HepG2 (cell line): ENCODE measurements around the gene AUTS2. TPM values are rescaled to one million over a fixed set of nuclear protein-coding genes. Genes with fewer than 3 reads are reported as not detected.

Experiments used
- ATAC-seq: fragments of 200-7000 bp; cut with Tn5 transposase; 3 replicates; pipeline ENCODE4 v1.9.1; 2020; ENCODE audit warnings: mild to moderate bottlenecking, moderate library complexity
- BruUV-seq: library from RNA; stranded (reverse); fragments of 400-500 nt; replicated peaks from 2 replicates; lab custom pipeline; 2021; lab: Mats Ljungman, UMichigan
- CTCF ChIA-PET: fragments of 300-600 bp; formaldehyde crosslinking; extraction: SDS; loops from one replicate; lab custom pipeline; 2021; ENCODE audit warnings: low total read pairs, inconsistent platforms, low intra/inter-chr PET ratio; lab: Yijun Ruan, JAX
- POLR2A ChIA-PET: fragments of 350-600 bp; sonication (Branson Sonifier 250); formaldehyde crosslinking; loops from one replicate; lab custom pipeline; 2020; ENCODE audit warnings: antibody characterized with exemption, inconsistent platforms; lab: Yijun Ruan, JAX
- DNase-seq: peaks from one replicate; pipeline ENCODE4 v3.0.0-alpha.2; 2015; ENCODE audit warnings: low spot score
- FAIRE-seq: peaks from 3 replicates; lab custom pipeline; 2011; peaks lifted over from hg19 to GRCh38; lab: Jason Lieb, UNC
- H2AFZ ChIP-seq: one replicate; pipeline ENCODE4 v1.6.1; 2011; ENCODE audit warnings: low read length, inconsistent platforms
- H3K27ac ChIP-seq: fragments of 300-600 bp; 3 replicates; pipeline ENCODE4 v1.8.0; 2011; ENCODE audit warnings: mixed run types, mild to moderate bottlenecking, mixed read lengths, low read length, inconsistent platforms; ENCODE audit not compliant: insufficient read depth; ENCODE audit errors: extremely low read length
- H3K27me3 ChIP-seq, 2 experiments: fragments of 200-600 bp in 1 of 2; 2 replicates in 1 of 2; 3 replicates in 1 of 2; pipeline versions ENCODE4 v1.6.0 to v1.8.0; 2011; ENCODE audit warnings: low read length in 2 of 2, mild to moderate bottlenecking in 2 of 2, moderate library complexity in 2 of 2, inconsistent platforms in 1 of 2; ENCODE audit not compliant: insufficient read depth in 2 of 2, control insufficient read depth in 1 of 2
- H3K36me3 ChIP-seq, 2 experiments: fragments of 200-600 bp in 1 of 2; replicated peaks in 1 of 2; 2 replicates in 1 of 2; 3 replicates in 1 of 2; pipeline versions ENCODE4 v1.5.1 to v1.8.0; 2011; ENCODE audit warnings: low read length in 2 of 2, inconsistent platforms in 1 of 2; ENCODE audit not compliant: insufficient read depth in 2 of 2, control insufficient read depth in 1 of 2
- H3K4me1 ChIP-seq: 2 replicates; pipeline ENCODE4 v1.5.1; 2012; ENCODE audit warnings: low read length, inconsistent platforms; ENCODE audit not compliant: insufficient read depth
- H3K4me2 ChIP-seq: 2 replicates; pipeline ENCODE4 v1.6.0; 2011; ENCODE audit warnings: low read depth, low read length, inconsistent platforms
- H3K4me3 ChIP-seq, 3 experiments: fragments of 200-600 bp in 1 of 3; sonication (generic), shearing (Covaris generic) in 1 of 3; replicated peaks in 1 of 3; 2 replicates each; pipeline ENCODE4 v1.5.1; 2011 to 2016; ENCODE audit warnings: low read length in 3 of 3, inconsistent platforms in 2 of 3, low read depth in 2 of 3, mild to moderate bottlenecking in 2 of 3, control low read depth in 1 of 3, mixed read lengths in 1 of 3; ENCODE audit not compliant: insufficient read depth in 1 of 3
- H3K79me2 ChIP-seq: one replicate; pipeline ENCODE4 v1.6.1; 2011; ENCODE audit warnings: low read length, inconsistent platforms; ENCODE audit not compliant: insufficient read depth
- H3K9ac ChIP-seq: 2 replicates; pipeline ENCODE4 v1.6.0; 2011; ENCODE audit warnings: mild to moderate bottlenecking, low read depth, low read length, inconsistent platforms; ENCODE audit not compliant: insufficient read depth
- H3K9me3 ChIP-seq: 2 replicates; pipeline ENCODE4 v1.5.1; 2012; ENCODE audit warnings: mild to moderate bottlenecking, low read length
- H4K20me1 ChIP-seq: 2 replicates; pipeline ENCODE4 v1.6.0; 2011; ENCODE audit warnings: inconsistent platforms, mild to moderate bottlenecking, low read length, moderate library complexity; ENCODE audit not compliant: insufficient read depth
- AKAP8 ChIP-seq: sonication (generic); formaldehyde crosslinking; IDR thresholded peaks from 2 replicates; pipeline ENCODE4 v1.5.1; 2020; ENCODE audit warnings: mild to moderate bottlenecking, missing genetic modification reagents
- BCL6 ChIP-seq: IDR thresholded peaks from 2 replicates; pipeline ENCODE4 v1.6.1; 2016; ENCODE audit warnings: missing genetic modification reagents, missing compliant biosample characterization
- DMTF1 ChIP-seq: sonication (generic); formaldehyde crosslinking; IDR thresholded peaks from 2 replicates; pipeline ENCODE4 v1.4.0; 2020; ENCODE audit warnings: mild to moderate bottlenecking, missing genetic modification reagents
- ELF1 ChIP-seq: sonication (generic); formaldehyde crosslinking; IDR thresholded peaks from 2 replicates; pipeline ENCODE4 v1.4.0; 2020; ENCODE audit warnings: missing genetic modification reagents
- HMG20A ChIP-seq: IDR thresholded peaks from 2 replicates; pipeline ENCODE4 v1.6.1; 2016; ENCODE audit warnings: borderline replicate concordance
- KDM1A ChIP-seq: IDR thresholded peaks from 2 replicates; pipeline ENCODE4 v1.6.1; 2016; ENCODE audit warnings: missing compliant biosample characterization
- KLF15 ChIP-seq: sonication (generic); formaldehyde crosslinking; IDR thresholded peaks from 2 replicates; pipeline ENCODE4 v1.8.1; 2023; ENCODE audit warnings: borderline replicate concordance, mild to moderate bottlenecking, inconsistent platforms, missing genetic modification reagents, mixed read lengths
- MED13 ChIP-seq: sonication (generic); formaldehyde crosslinking; IDR thresholded peaks from 2 replicates; pipeline ENCODE4 v1.5.0; 2020; ENCODE audit warnings: missing genetic modification reagents
- MEF2D ChIP-seq: sonication (generic); formaldehyde crosslinking; IDR thresholded peaks from 2 replicates; pipeline ENCODE4 v1.5.1; 2020; ENCODE audit warnings: mild to moderate bottlenecking, missing genetic modification reagents
- PITX1 ChIP-seq: sonication (generic); formaldehyde crosslinking; IDR thresholded peaks from 2 replicates; pipeline ENCODE4 v1.5.1; 2020; ENCODE audit warnings: mild to moderate bottlenecking, missing genetic modification reagents
- SETDB1 ChIP-seq: sonication (generic); formaldehyde crosslinking; IDR thresholded peaks from 2 replicates; pipeline ENCODE4 v1.5.1; 2020; ENCODE audit warnings: missing genetic modification reagents, mild to moderate bottlenecking, borderline replicate concordance
- SRSF9 ChIP-seq: fragments of 200-400 bp; formaldehyde crosslinking; IDR thresholded peaks from 2 replicates; pipeline ENCODE4 v1.6.1; 2018; ENCODE audit warnings: borderline replicate concordance, mild to moderate bottlenecking, low read depth, low read length; ENCODE audit not compliant: insufficient read depth, poor library complexity, severe bottlenecking
- U2AF2 ChIP-seq: fragments of 200-400 bp; formaldehyde crosslinking; IDR thresholded peaks from 2 replicates; pipeline ENCODE4 v1.6.1; 2017; ENCODE audit warnings: low read depth, mild to moderate bottlenecking, low read length
- ZBTB38 ChIP-seq: sonication (generic); formaldehyde crosslinking; IDR thresholded peaks from 2 replicates; pipeline ENCODE4 v1.5.1; 2020; ENCODE audit warnings: mild to moderate bottlenecking, missing genetic modification reagents
- ZNF510 ChIP-seq: sonication (generic); formaldehyde crosslinking; IDR thresholded peaks from 2 replicates; pipeline ENCODE4 v1.4.0; 2020; ENCODE audit warnings: low read depth, mild to moderate bottlenecking, missing genetic modification reagents
- ZNF7 ChIP-seq: IDR thresholded peaks from 2 replicates; pipeline ENCODE4 v1.6.1; 2016; ENCODE audit warnings: missing biosample characterization, missing genetic modification reagents
- ZNF749 ChIP-seq: sonication (generic); formaldehyde crosslinking; IDR thresholded peaks from 2 replicates; pipeline ENCODE4 v1.8.0; 2022; ENCODE audit warnings: mild to moderate bottlenecking, missing genetic modification reagents, moderate library complexity, borderline replicate concordance
- ZNF770 ChIP-seq: sonication (generic); formaldehyde crosslinking; IDR thresholded peaks from 2 replicates; pipeline ENCODE4 v1.5.0; 2020; ENCODE audit warnings: mild to moderate bottlenecking, missing genetic modification reagents
- ZSCAN22 ChIP-seq: sonication (generic); formaldehyde crosslinking; IDR thresholded peaks from 2 replicates; pipeline ENCODE4 v1.4.0; 2020; ENCODE audit warnings: mild to moderate bottlenecking, missing genetic modification reagents
- WGBS: methylation state at CpG from one replicate; pipeline ENCODE4 v1.1.6; 2017; ENCODE audit warnings: low lambda C conversion rate; 5-methylcytosine and 5-hydroxymethylcytosine counted together
- in situ Hi-C: cut with HindIII; loops from 2 replicates; pipeline ENCODE4 v1.10.0; 2017; ENCODE audit warnings: low pct_unique_long_range_greater_than_20kb; ENCODE audit not compliant: extremely low pct_ligation_motif_present
- intact Hi-C: fragments of 100-400 bp; cut with micrococcal nuclease; formaldehyde crosslinking; loops from one replicate; pipeline ENCODE4 v1.10.0; 2022; ENCODE audit not compliant: unreplicated experiment
- polyA plus RNA-seq, 8 experiments: library from polyadenylated mRNA; depleted of rRNA in 3 of 8; stranded (reverse) in 7 of 8; unstranded in 1 of 8; fragments of >200 nt; fragmentation: Illumina TruSeq in 4 of 8; extraction: Trizol in 4 of 8; gene quantifications; 2 replicates each; pipeline versions ENCODE4 v1.2.1 to v1.2.3, GENCODE V29; 2011 to 2016; ENCODE audit warnings: low read depth in 4 of 8, missing spikeins in 1 of 8, mixed read lengths in 1 of 8; ENCODE audit not compliant: insufficient read depth in 1 of 8
- total RNA-seq, 5 experiments: library from RNA; depleted of rRNA; stranded (reverse); fragments of >200 nt; fragmentation: Illumina TruSeq; extraction: Trizol; gene quantifications; 2 replicates each; pipeline ENCODE4 v1.2.3, GENCODE V29; 2016; ENCODE audit warnings: low read depth in 1 of 5

Gene AUTS2
- total and polyA plus RNA-seq, 2 of the 13 experiments (the other 11 are each of a cell fraction or from before 2014, with no cell fraction given), result 0.38 TPM; not detected in 1

- no peak for TF ChIP-seq DMTF1
- no peak for TF ChIP-seq U2AF2
- TF ChIP-seq BCL6, result no peak
- TF ChIP-seq SETDB1 (CRISPR knock-in tag), result no peak
- no peak for TF ChIP-seq ZSCAN22 (CRISPR knock-in tag)
- TF ChIP-seq, all 625 proteins: peak for 0
Observed at GRCh38 chr7:70091362-70091761, 493.1 kb downstream of the AUTS2 start (continued).

- no peak for DNase-seq
- Histone ChIP-seq H2AFZ (no peak overlapping the region), H3K27me3 (no peaks in the 10 kb centered on the region), H3K9me3 (no peaks in the 10 kb centered on the region), H3K36me3 (no peaks in the 10 kb centered on the region), H3K9ac (no peak overlapping the region), H4K20me1 (no peaks in the 10 kb centered on the region), H3K4me2 (no peak overlapping the region), H3K4me3 (no peak overlapping the region), H3K4me1 (no peaks in the 10 kb centered on the region), H3K79me2 (no peaks in the 10 kb centered on the region), H3K27ac (no peak overlapping the region)
- no peak for ATAC-seq
- in situ Hi-C loops, result no loop called here
- ChIA-PET POLR2A (no interaction called here), CTCF (no interaction called here)
- intact Hi-C loops, result no loop called here
- no peak for TF ChIP-seq KLF15 (CRISPR knock-in tag)
- TF ChIP-seq SRSF9, result no peak
- TF ChIP-seq ZNF7 (CRISPR knock-in tag), result no peak
- no peak for TF ChIP-seq ZNF749 (CRISPR knock-in tag)
- TF ChIP-seq AKAP8 (CRISPR knock-in tag), result no peak
- no peak for TF ChIP-seq ELF1
- TF ChIP-seq ZNF510 (CRISPR knock-in tag), result no peak
- TF ChIP-seq MED13 (CRISPR knock-in tag), result no peak
- no peak for TF ChIP-seq PITX1 (CRISPR knock-in tag)
- TF ChIP-seq KDM1A (CRISPR knock-in tag), result no peak
- TF ChIP-seq MEF2D (CRISPR knock-in tag), result no peak
- TF ChIP-seq ZBTB38 (CRISPR knock-in tag), result no peak
- no peak for TF ChIP-seq HMG20A (CRISPR knock-in tag)
- no peak for TF ChIP-seq ZNF770 (CRISPR knock-in tag)
- BruUV-seq, result no TSS peak
- 18% methylated on average over 7 of the region's 12 CpGs for WGBS
- FAIRE-seq, result no peak
Observed at GRCh38 chr7:70092314-70093204, 494.3 kb downstream of the AUTS2 start.
